Stomach (tissue), 9 donors: ENCODE data around the gene ZMPSTE24. TPM values are rescaled to one million over a fixed set of nuclear protein-coding genes. Genes with fewer than 3 reads are reported as not detected.

Source experiments
- DNase-seq, 2 donors: peaks; one replicate each; pipeline versions ENCODE4 v3.0.0 to v3.0.0-alpha.2; 2013 to 2019
- H3K27ac ChIP-seq, 5 donors: fragments of 200-600 bp in 4 of 5; sonication (generic) in 4 of 5; one replicate each; pipeline ENCODE4 v1.5.1; 2013 to 2019; ENCODE audit warnings: mild to moderate bottlenecking in 1 of 5, moderate library complexity in 1 of 5
- H3K27me3 ChIP-seq, 3 donors: fragments of 200-600 bp; sonication (generic); one replicate each; pipeline ENCODE4 v1.5.1; 2017 to 2019; ENCODE audit warnings: mixed run types in 1 of 3
- H3K36me3 ChIP-seq, 4 donors: fragments of 200-600 bp; sonication (generic); 1 replicate in 3 of 4; 2 replicates in 1 of 4; pipeline ENCODE4 v1.5.1; 2016 to 2019
- H3K4me1 ChIP-seq, 4 donors: fragments of 200-600 bp; sonication (generic); one replicate each; pipeline ENCODE4 v1.5.1; 2016 to 2019
- H3K4me3 ChIP-seq, 4 donors: fragments of 200-600 bp; sonication (generic) in 3 of 4; one replicate each; pipeline ENCODE4 v1.5.1; 2016 to 2019; ENCODE audit warnings: mild to moderate bottlenecking in 1 of 4
- H3K9me3 ChIP-seq, 4 donors: fragments of 200-600 bp; sonication (generic); one replicate each; pipeline ENCODE4 v1.5.1; 2016 to 2019
- EP300 ChIP-seq: sonication (generic); formaldehyde crosslinking; IDR thresholded peaks from one replicate; pipeline ENCODE4 v1.6.1; 2017; ENCODE audit warnings: antibody characterized with exemption
- POLR2A ChIP-seq, 4 donors: fragments of 450-650 bp; IDR thresholded peaks; one replicate each; pipeline ENCODE4 v1.6.1; 2016; ENCODE audit warnings: antibody characterized with exemption in 4 of 4, control low read depth in 2 of 4, mild to moderate bottlenecking in 1 of 4, moderate library complexity in 1 of 4
- POLR2AphosphoS5 ChIP-seq, 3 donors: sonication (generic); formaldehyde crosslinking; IDR thresholded peaks; one replicate each; pipeline ENCODE4 v1.6.1; 2016; ENCODE audit warnings: antibody characterized with exemption in 3 of 3
- WGBS, 5 donors: extraction: QIAGEN DNeasy Blood & Tissue Kit in 3 of 5; methylation state at CpG; one replicate each; pipeline versions ENCODE4 v1.1.5 to v1.1.7; 2013 to 2018; 5-methylcytosine and 5-hydroxymethylcytosine counted together
- intact Hi-C: fragments of 100-400 bp; cut with DNase I; formaldehyde crosslinking; loops from one replicate; pipeline ENCODE4 v1.15.1; 2023; ENCODE audit warnings: low total_unique reads
- polyA plus RNA-seq, 3 donors: library from polyadenylated mRNA; stranded (reverse); fragments of 200-250 nt; gene quantifications; one replicate each; pipeline ENCODE4 v1.2.3, GENCODE V29; 2013
- total RNA-seq, 5 donors: library from RNA; depleted of rRNA; stranded (reverse); fragments of >200 nt; gene quantifications; one replicate each; pipeline versions ENCODE4 v1.1.0 to v1.2.3, GENCODE V29; 2014 to 2016
- TF ChIP-seq, protein P1 (sequence below), 7 experiments: fragments of 450-650 bp in 4 of 7; fragments of 200-600 bp in 3 of 7; sonication (generic) in 3 of 7; IDR thresholded peaks; one replicate each; pipeline ENCODE4 v1.5.1; 2016 to 2019; ENCODE audit warnings: antibody characterized with exemption in 7 of 7, control low read depth in 2 of 7, mild to moderate bottlenecking in 1 of 7
- donor health status: healthy with polysubstance abuse.
- donor health status: Bipolar disorder and iron deficiency.
- donor health status: healthy.

ZMPSTE24 gene
- total and polyA plus RNA-seq, 8 donors = 7.8 to 67.7 (median 16.8) TPM

DNA sequence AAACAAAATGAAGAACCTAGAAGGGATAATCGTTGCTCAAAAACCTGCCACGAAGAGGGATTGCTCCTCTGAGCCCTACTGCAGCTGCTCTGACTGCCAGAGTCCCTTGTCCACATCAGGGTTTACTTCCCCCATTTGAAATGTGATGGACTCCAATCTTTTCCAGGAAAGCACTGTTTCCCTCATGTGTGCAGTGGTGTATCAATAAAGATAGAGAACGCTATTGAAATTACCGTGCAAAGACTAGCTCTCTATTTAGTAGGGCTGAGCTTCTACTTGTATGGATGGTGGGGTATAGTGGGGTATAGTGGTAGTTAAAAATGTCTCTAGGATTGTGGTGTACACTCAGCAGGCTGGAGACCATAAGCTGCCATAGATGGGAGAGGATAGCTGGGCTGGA, 6.6 kb upstream of the ZMPSTE24 start:
- no peaks in the 10 kb centered on the region for H3K27me3 ChIP-seq
- WGBS, 5 donors = 75 to 82% (median 82%) methylated on average over 4 of the region's 4 CpGs
- no peaks in the 10 kb centered on the region for H3K36me3 ChIP-seq
- no peaks in the 10 kb centered on the region for H3K9me3 ChIP-seq
- no peak overlapping the region for H3K27ac ChIP-seq
- no peak for TF ChIP-seq POLR2AphosphoS5 (IDR thresholded peaks at IDR 0.05)
- TF ChIP-seq, protein P1, sequence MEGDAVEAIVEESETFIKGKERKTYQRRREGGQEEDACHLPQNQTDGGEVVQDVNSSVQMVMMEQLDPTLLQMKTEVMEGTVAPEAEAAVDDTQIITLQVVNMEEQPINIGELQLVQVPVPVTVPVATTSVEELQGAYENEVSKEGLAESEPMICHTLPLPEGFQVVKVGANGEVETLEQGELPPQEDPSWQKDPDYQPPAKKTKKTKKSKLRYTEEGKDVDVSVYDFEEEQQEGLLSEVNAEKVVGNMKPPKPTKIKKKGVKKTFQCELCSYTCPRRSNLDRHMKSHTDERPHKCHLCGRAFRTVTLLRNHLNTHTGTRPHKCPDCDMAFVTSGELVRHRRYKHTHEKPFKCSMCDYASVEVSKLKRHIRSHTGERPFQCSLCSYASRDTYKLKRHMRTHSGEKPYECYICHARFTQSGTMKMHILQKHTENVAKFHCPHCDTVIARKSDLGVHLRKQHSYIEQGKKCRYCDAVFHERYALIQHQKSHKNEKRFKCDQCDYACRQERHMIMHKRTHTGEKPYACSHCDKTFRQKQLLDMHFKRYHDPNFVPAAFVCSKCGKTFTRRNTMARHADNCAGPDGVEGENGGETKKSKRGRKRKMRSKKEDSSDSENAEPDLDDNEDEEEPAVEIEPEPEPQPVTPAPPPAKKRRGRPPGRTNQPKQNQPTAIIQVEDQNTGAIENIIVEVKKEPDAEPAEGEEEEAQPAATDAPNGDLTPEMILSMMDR (IDR thresholded peaks at IDR 0.05) = no peak
- no peak for TF ChIP-seq EP300
- TF ChIP-seq POLR2A (IDR thresholded peaks at IDR 0.05) = no peak
- intact Hi-C loops = no loop called here
- no peak overlapping the region for H3K4me3 ChIP-seq
- no peak for DNase-seq
- H3K4me1 ChIP-seq = peaks cover 6 to 18% (median 11%) of the 10 kb centered on the region in 4 donors

DNA sequence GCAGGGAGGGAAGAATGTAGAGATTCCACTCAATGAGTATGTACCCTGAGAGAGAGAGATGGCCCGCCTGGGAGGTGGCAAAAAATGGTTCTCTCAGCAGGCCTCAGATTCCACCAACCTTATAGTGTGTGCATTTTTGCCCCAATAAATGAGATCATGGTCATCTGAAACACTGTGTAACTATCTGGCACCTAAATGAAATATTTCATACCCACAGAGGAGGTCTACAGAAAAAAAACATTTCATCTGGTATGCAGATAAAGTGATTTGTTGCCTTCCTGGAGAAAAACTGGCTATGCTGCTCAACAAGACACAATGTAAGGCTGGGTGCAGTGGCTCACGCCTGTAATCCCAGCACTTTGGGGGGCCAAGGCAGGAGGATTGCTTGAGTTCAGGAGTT, 5.4 kb upstream of the ZMPSTE24 start:
- TF ChIP-seq POLR2AphosphoS5 (IDR thresholded peaks at IDR 0.05) (no peak), EP300 (no peak), POLR2A (IDR thresholded peaks at IDR 0.05) (no peak)
- TF ChIP-seq, protein P1 (IDR thresholded peaks at IDR 0.05) = no peak
- peaks cover 12 to 23% (median 17%) of the 10 kb centered on the region in 4 donors for H3K4me1 ChIP-seq
- DNase-seq = no peak
- no peaks in the 10 kb centered on the region for H3K9me3 ChIP-seq
- no peak overlapping the region for H3K27ac ChIP-seq
- H3K36me3 ChIP-seq = no peaks in the 10 kb centered on the region
- H3K4me3 ChIP-seq = no peak overlapping the region
- 75 to 96% (median 90%) methylated on average over 2 of the region's 2 CpGs for WGBS, 5 donors
- H3K27me3 ChIP-seq = no peaks in the 10 kb centered on the region
- intact Hi-C loops = no loop called here

DNA sequence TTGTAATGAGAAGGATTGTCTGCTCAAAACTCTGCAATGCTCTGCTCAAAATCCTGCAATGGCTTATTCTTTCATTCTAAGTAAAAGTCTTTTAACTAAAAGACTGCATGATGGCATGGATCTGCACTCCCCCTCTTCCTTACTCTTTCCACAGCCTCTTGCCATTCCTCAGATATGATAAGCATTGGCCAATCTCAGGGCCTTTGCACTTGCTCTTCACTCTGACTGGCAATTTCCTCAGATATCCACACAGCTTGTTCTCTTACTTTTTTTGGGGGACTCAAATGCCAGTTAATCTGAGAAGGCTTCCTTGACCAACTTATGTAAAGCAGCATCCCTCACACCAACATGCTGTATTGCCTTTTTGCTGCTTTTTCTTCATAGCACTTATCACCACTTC, 2.8 kb upstream of the ZMPSTE24 start:
- Histone ChIP-seq H3K36me3 (peaks cover 0 to 2% (median 2%) of the 10 kb centered on the region in 4 donors), H3K4me3 (no peak overlapping the region), H3K27me3 (no peaks in the 10 kb centered on the region), H3K9me3 (no peaks in the 10 kb centered on the region), H3K4me1 (peaks cover 18 to 41% (median 33%) of the 10 kb centered on the region in 4 donors), H3K27ac (no peak overlapping the region)
- no peak for DNase-seq
- TF ChIP-seq POLR2A (IDR thresholded peaks at IDR 0.05) (no peak), POLR2AphosphoS5 (IDR thresholded peaks at IDR 0.05) (no peak), EP300 (no peak)
- TF ChIP-seq, protein P1 (IDR thresholded peaks at IDR 0.05) = no peak
- intact Hi-C loops = no loop called here

DNA sequence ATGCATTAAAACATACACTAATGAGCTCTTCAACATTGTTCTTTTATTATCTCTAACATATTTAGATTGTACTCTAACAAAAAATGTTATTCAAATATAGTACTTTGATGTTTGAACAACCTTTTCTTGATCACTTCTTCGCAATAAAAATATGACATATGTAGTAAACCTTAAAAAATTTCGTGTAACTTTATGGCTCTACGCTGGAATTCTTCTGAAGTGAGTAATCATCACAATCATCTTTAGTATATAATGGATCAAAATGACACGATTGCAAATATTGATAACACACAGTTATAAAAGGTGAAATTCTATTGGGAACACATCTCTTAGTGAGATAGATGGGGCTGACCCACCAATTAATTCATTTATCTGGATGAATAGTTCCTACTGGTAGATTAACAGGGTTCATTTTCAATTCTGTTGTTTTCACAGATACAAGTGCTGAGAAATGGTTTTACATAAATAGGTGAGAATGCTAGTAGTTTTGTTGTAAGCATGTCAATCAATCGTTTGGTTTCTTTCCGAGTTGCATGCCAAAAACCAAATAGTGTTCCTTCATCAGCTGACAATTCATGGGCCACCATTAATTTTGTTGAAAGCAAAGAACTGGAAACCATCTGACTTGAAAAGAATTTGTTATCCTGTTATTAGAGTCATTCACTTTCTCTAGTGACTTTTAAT, 1.5 kb upstream of the ZMPSTE24 start:
- TF ChIP-seq POLR2AphosphoS5 (IDR thresholded peaks at IDR 0.05) (no peak), EP300 (no peak), POLR2A (IDR thresholded peaks at IDR 0.05) (no peak)
- TF ChIP-seq, protein P1 (IDR thresholded peaks at IDR 0.05) = no peak
- 51 to 63% (median 56%) methylated on average over 6 of the region's 6 CpGs for WGBS, 5 donors
- no peak for DNase-seq
- Histone ChIP-seq H3K36me3 (peaks cover 9 to 15% (median 15%) of the 10 kb centered on the region in 4 donors), H3K27me3 (no peaks in the 10 kb centered on the region), H3K4me3 (peak overlapping the region; percentile 72 to 94 (median 86)), H3K27ac (peak overlapping the region in 4 of 5 donors; percentile 96 to 98 (median 96)), H3K9me3 (no peaks in the 10 kb centered on the region), H3K4me1 (peaks cover 18 to 54% (median 40%) of the 10 kb centered on the region in 4 donors)
- intact Hi-C loops = no loop called here
